Measurements from ENCODE around the gene BMPR1B. TPM values are rescaled to one million over a fixed set of nuclear protein-coding genes. Genes with fewer than 3 reads are reported as not detected.

BMPR1B gene
- total and polyA plus RNA-seq, 4 donors, result 0.27 to 0.70 (median 0.48) TPM

DNA sequence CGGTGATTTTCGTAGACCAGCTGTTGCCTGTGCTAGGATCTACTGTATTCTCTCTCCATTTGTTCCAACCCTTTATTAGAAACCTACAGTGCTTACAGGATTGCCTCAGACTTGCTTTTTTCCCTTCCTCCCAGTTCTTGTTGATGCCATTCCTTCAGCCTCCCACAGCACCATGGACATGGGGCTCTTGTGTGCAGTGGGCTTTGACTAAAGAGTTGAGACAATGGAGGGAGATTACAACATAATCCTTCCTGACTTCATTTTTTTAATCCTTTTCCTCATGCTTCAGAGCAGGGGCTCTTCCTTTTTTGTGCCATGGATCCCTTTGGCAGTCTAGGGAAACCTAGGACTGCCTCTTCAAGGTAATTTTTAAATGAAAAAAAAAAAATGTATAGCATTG is 92.1 kb downstream of the BMPR1B start:
- Histone ChIP-seq H3K4me1 (ENCODE audit: control insufficient read depth in 4 of 4, insufficient read depth in 4 of 4, low read length in 3 of 4) (no peaks in the 10 kb centered on the region), H3K4me3 (ENCODE audit: low read depth in 1 of 3, low read length in 3 of 3) (no peak overlapping the region), H3K36me3 (ENCODE audit: control insufficient read depth in 4 of 4, insufficient read depth in 3 of 4, low read depth in 1 of 4, low read length in 3 of 4) (no peaks in the 10 kb centered on the region), H3K9me3 (ENCODE audit: control insufficient read depth in 4 of 4, low read length in 3 of 4) (no peaks in the 10 kb centered on the region), H3K27me3 (ENCODE audit: control insufficient read depth in 4 of 4, insufficient read depth in 4 of 4, low read length in 3 of 4) (peaks cover 0 to 2% (median 0%) of the 10 kb centered on the region in 4 donors), H3K9ac (ENCODE audit: low read depth in 1 of 2, low read length in 2 of 2) (no peak overlapping the region), H3K27ac (ENCODE audit: low read depth in 1 of 2, low read length in 2 of 2) (no peak overlapping the region)
- TF ChIP-seq TAF1 (conservative IDR thresholded peaks at IDR 0.05) (no peak), FOXA1 (IDR thresholded peaks at IDR 0.05) (no peak), SP1 (IDR thresholded peaks at IDR 0.05) (no peak)
- DNase-seq (ENCODE audit: low spot score), result no peak
- WGBS, result 88% methylated on average over 2 of the region's 2 CpGs

- Histone ChIP-seq H3K27ac (ENCODE audit: low read depth in 1 of 2, low read length in 2 of 2) (no peak overlapping the region), H3K9me3 (ENCODE audit: control insufficient read depth in 4 of 4, low read length in 3 of 4) (no peaks in the 10 kb centered on the region), H3K36me3 (ENCODE audit: control insufficient read depth in 4 of 4, insufficient read depth in 3 of 4, low read depth in 1 of 4, low read length in 3 of 4) (no peaks in the 10 kb centered on the region), H3K4me3 (ENCODE audit: low read depth in 1 of 3, low read length in 3 of 3) (no peak overlapping the region), H3K27me3 (ENCODE audit: control insufficient read depth in 4 of 4, insufficient read depth in 4 of 4, low read length in 3 of 4) (peaks cover 0 to 2% (median 0%) of the 10 kb centered on the region in 4 donors), H3K4me1 (ENCODE audit: control insufficient read depth in 4 of 4, insufficient read depth in 4 of 4, low read length in 3 of 4) (no peaks in the 10 kb centered on the region), H3K9ac (ENCODE audit: low read depth in 1 of 2, low read length in 2 of 2) (no peak overlapping the region)
- DNase-seq (ENCODE audit: low spot score), result no peak
- 72% methylated on average over 1 of the region's 1 CpG for WGBS
- TF ChIP-seq GABPA (IDR thresholded peaks at IDR 0.05 in 1 of 2, conservative IDR thresholded peaks at IDR 0.05 in 1 of 2) (no peak), SP1 (IDR thresholded peaks at IDR 0.05) (no peak), FOXA1 (IDR thresholded peaks at IDR 0.05) (no peak)
Observed at GRCh38 chr4:94852616-94853015, 94.9 kb downstream of the BMPR1B start.

GRCh38 chr4:94856030-94856429 is 98.3 kb downstream of the BMPR1B start:
- WGBS, result 81% methylated on average over 3 of the region's 3 CpGs
- no peak overlapping the region for H3K9ac ChIP-seq (ENCODE audit: low read depth in 1 of 2, low read length in 2 of 2)
- no peaks in the 10 kb centered on the region for H3K9me3 ChIP-seq (ENCODE audit: control insufficient read depth in 4 of 4, low read length in 3 of 4)
- no peaks in the 10 kb centered on the region for H3K4me1 ChIP-seq (ENCODE audit: control insufficient read depth in 4 of 4, insufficient read depth in 4 of 4, low read length in 3 of 4)
- H3K36me3 ChIP-seq (ENCODE audit: control insufficient read depth in 4 of 4, insufficient read depth in 3 of 4, low read depth in 1 of 4, low read length in 3 of 4), result no peaks in the 10 kb centered on the region
- H3K27ac ChIP-seq (ENCODE audit: low read depth in 1 of 2, low read length in 2 of 2), result no peak overlapping the region
- no peak for DNase-seq (ENCODE audit: low spot score)
- peaks cover 0 to 2% (median 0%) of the 10 kb centered on the region in 4 donors for H3K27me3 ChIP-seq (ENCODE audit: control insufficient read depth in 4 of 4, insufficient read depth in 4 of 4, low read length in 3 of 4)
- H3K4me3 ChIP-seq (ENCODE audit: low read depth in 1 of 3, low read length in 3 of 3), result no peak overlapping the region
- TF ChIP-seq, protein P1, sequence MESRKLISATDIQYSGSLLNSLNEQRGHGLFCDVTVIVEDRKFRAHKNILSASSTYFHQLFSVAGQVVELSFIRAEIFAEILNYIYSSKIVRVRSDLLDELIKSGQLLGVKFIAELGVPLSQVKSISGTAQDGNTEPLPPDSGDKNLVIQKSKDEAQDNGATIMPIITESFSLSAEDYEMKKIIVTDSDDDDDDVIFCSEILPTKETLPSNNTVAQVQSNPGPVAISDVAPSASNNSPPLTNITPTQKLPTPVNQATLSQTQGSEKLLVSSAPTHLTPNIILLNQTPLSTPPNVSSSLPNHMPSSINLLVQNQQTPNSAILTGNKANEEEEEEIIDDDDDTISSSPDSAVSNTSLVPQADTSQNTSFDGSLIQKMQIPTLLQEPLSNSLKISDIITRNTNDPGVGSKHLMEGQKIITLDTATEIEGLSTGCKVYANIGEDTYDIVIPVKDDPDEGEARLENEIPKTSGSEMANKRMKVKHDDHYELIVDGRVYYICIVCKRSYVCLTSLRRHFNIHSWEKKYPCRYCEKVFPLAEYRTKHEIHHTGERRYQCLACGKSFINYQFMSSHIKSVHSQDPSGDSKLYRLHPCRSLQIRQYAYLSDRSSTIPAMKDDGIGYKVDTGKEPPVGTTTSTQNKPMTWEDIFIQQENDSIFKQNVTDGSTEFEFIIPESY (IDR thresholded peaks at IDR 0.05), result no peak
- TF ChIP-seq ATF3 (IDR thresholded peaks at IDR 0.05), result no peak
- TF ChIP-seq YY1 (IDR thresholded peaks at IDR 0.05), result no peak
- no peak for TF ChIP-seq EGR1 (IDR thresholded peaks at IDR 0.05; ENCODE audit: low read depth in 2 of 2)
- TF ChIP-seq HNF4A (conservative IDR thresholded peaks at IDR 0.05), result no peak
- no peak for TF ChIP-seq RXRA (IDR thresholded peaks at IDR 0.05)
- TF ChIP-seq FOXA2 (IDR thresholded peaks at IDR 0.05), result no peak
- no peak for TF ChIP-seq SP1 (IDR thresholded peaks at IDR 0.05)
- TF ChIP-seq NR2F2 (IDR thresholded peaks at IDR 0.05), result no peak
- no peak for TF ChIP-seq GABPA (IDR thresholded peaks at IDR 0.05 in 1 of 2, conservative IDR thresholded peaks at IDR 0.05 in 1 of 2)
- no peak for TF ChIP-seq CTCF (IDR thresholded peaks at IDR 0.05; ENCODE audit: low read depth, low read length, missing input control)
- TF ChIP-seq, protein P2, sequence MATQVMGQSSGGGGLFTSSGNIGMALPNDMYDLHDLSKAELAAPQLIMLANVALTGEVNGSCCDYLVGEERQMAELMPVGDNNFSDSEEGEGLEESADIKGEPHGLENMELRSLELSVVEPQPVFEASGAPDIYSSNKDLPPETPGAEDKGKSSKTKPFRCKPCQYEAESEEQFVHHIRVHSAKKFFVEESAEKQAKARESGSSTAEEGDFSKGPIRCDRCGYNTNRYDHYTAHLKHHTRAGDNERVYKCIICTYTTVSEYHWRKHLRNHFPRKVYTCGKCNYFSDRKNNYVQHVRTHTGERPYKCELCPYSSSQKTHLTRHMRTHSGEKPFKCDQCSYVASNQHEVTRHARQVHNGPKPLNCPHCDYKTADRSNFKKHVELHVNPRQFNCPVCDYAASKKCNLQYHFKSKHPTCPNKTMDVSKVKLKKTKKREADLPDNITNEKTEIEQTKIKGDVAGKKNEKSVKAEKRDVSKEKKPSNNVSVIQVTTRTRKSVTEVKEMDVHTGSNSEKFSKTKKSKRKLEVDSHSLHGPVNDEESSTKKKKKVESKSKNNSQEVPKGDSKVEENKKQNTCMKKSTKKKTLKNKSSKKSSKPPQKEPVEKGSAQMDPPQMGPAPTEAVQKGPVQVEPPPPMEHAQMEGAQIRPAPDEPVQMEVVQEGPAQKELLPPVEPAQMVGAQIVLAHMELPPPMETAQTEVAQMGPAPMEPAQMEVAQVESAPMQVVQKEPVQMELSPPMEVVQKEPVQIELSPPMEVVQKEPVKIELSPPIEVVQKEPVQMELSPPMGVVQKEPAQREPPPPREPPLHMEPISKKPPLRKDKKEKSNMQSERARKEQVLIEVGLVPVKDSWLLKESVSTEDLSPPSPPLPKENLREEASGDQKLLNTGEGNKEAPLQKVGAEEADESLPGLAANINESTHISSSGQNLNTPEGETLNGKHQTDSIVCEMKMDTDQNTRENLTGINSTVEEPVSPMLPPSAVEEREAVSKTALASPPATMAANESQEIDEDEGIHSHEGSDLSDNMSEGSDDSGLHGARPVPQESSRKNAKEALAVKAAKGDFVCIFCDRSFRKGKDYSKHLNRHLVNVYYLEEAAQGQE (IDR thresholded peaks at IDR 0.05), result no peak
- no peak for TF ChIP-seq MAX (IDR thresholded peaks at IDR 0.05)
- TF ChIP-seq HNF4G (IDR thresholded peaks at IDR 0.05), result no peak

All from liver (tissue), 9 donors.